ENCODE measurements around the gene VPS51. TPM values are rescaled to one million over a fixed set of nuclear protein-coding genes. Genes with fewer than 3 reads are reported as not detected.

The VPS51 gene
- total RNA-seq, 1 donor from 2014 or later, result 116 TPM

GRCh38 chr11:65119670-65119995 lies 23.6 kb downstream of the VPS51 start:
- no peak for DNase-seq (ENCODE audit: low spot score)

GRCh38 chr11:65120831-65121230 lies 24.8 kb downstream of the VPS51 start:
- no peak for DNase-seq (ENCODE audit: low spot score)

- no peak for DNase-seq (ENCODE audit: low spot score)
Observed at GRCh38 chr11:65121447-65121864, 25.4 kb downstream of the VPS51 start.

- peak; percentile 99 for DNase-seq (ENCODE audit: low spot score)
Observed at GRCh38 chr11:65121865-65122696, 26.1 kb downstream of the VPS51 start, which contains the start of the genes FAU and MRPL49. FAU (minus strand) TSS chr11:65122134; CDS start chr11:65121813, 321 bp downstream. MRPL49 (plus strand) TSS chr11:65122321; CDS start chr11:65122347, 26 bp downstream.

GRCh38 chr11:65124480-65125196 lies 28.6 kb downstream of the VPS51 start:
- no peak for DNase-seq (ENCODE audit: low spot score)

GRCh38 chr11:65125197-65126056 lies 29.4 kb downstream of the VPS51 start:
- DNase-seq (ENCODE audit: low spot score), result no peak

- DNase-seq (ENCODE audit: low spot score), result no peak
Observed at GRCh38 chr11:65126624-65127274, 30.7 kb downstream of the VPS51 start.

- DNase-seq (ENCODE audit: low spot score), result no peak
Observed at GRCh38 chr11:65127473-65128181, 31.6 kb downstream of the VPS51 start.

GRCh38 chr11:65128182-65129145 lies 32.5 kb downstream of the VPS51 start:
- no peak for DNase-seq (ENCODE audit: low spot score)

GRCh38 chr11:65129649-65130441 lies 33.8 kb downstream of the VPS51 start:
- no peak for DNase-seq (ENCODE audit: low spot score)

- DNase-seq (ENCODE audit: low spot score), result no peak
Observed at GRCh38 chr11:65130631-65131416, 34.8 kb downstream of the VPS51 start.

GRCh38 chr11:65131417-65131776 lies 35.4 kb downstream of the VPS51 start:
- DNase-seq (ENCODE audit: low spot score), result no peak

GRCh38 chr11:65131895-65132237 lies 35.9 kb downstream of the VPS51 start:
- no peak for DNase-seq (ENCODE audit: low spot score)

- no peak for DNase-seq (ENCODE audit: low spot score)
Observed at GRCh38 chr11:65132238-65132987, 36.4 kb downstream of the VPS51 start.

- DNase-seq (ENCODE audit: low spot score), result peak; percentile 71
Observed at GRCh38 chr11:65132988-65133700, 37.1 kb downstream of the VPS51 start.

GRCh38 chr11:65133724-65134123 lies 37.7 kb downstream of the VPS51 start:
- no peak for DNase-seq (ENCODE audit: low spot score)

All from mucosa of gallbladder (tissue), 1 donor.